IMR-90 (cell line): ENCODE measurements around the gene XPO4. TPM values are rescaled to one million over a fixed set of nuclear protein-coding genes. Genes with fewer than 3 reads are reported as not detected.
"Not testable (repeated sequence)": the region's sequence is repeated elsewhere in the genome, so short reads cannot be mapped to it uniquely, and the experiment has no call there.

Experiments
- ATAC-seq: fragments of 200-7000 bp; cut with Tn5 transposase; 2 replicates; pipeline ENCODE4 v1.9.1; 2020; ENCODE audit warnings: low read depth, mild to moderate bottlenecking, moderate library complexity
- BruUV-seq: library from RNA; stranded (reverse); fragments of 400-500 nt; replicated peaks from 2 replicates; lab custom pipeline; 2021; lab: Mats Ljungman, UMichigan
- CTCF ChIA-PET: fragments of 300-600 bp; formaldehyde crosslinking; extraction: SDS; loops from one replicate; lab custom pipeline; 2021; ENCODE audit warnings: antibody characterized with exemption; lab: Yijun Ruan, JAX
- POLR2A ChIA-PET: fragments of 300-600 bp; sonication (Branson Sonifier 250); formaldehyde crosslinking; loops from one replicate; lab custom pipeline; 2022; ENCODE audit warnings: antibody characterized with exemption; ENCODE audit not compliant: unreplicated experiment; lab: Charles Lee
- DNase-seq: peaks from one replicate; pipeline ENCODE4 v3.0.0; 2013
- H2AFZ ChIP-seq: replicated peaks from 2 replicates; pipeline ENCODE3; 2013; ENCODE audit warnings: low read length, mild to moderate bottlenecking; ENCODE audit not compliant: poor library complexity
- H2AK5ac ChIP-seq: 2 replicates; pipeline ENCODE4 v1.6.1; 2013; ENCODE audit warnings: low read depth, low read length, inconsistent platforms
- H2AK9ac ChIP-seq: replicated peaks from 2 replicates; pipeline ENCODE3; 2013; ENCODE audit warnings: mild to moderate bottlenecking, low read depth, low read length, moderate library complexity; ENCODE audit not compliant: poor library complexity
- H2BK120ac ChIP-seq: 2 replicates; pipeline ENCODE4 v1.6.1; 2013; ENCODE audit warnings: low read depth, low read length, inconsistent platforms
- H2BK15ac ChIP-seq: 3 replicates; pipeline ENCODE4 v1.6.1; 2013; ENCODE audit warnings: low read depth, low read length, inconsistent platforms
- H2BK20ac ChIP-seq: 2 replicates; pipeline ENCODE4 v1.6.1; 2013; ENCODE audit warnings: low read depth, mild to moderate bottlenecking, inconsistent platforms, low read length, moderate library complexity
- H2BK5ac ChIP-seq: 2 replicates; pipeline ENCODE4 v1.6.1; 2013; ENCODE audit warnings: mild to moderate bottlenecking, low read depth, low read length, inconsistent platforms; ENCODE audit not compliant: poor library complexity, severe bottlenecking
- H3K14ac ChIP-seq: replicated peaks from 2 replicates; pipeline ENCODE4 v1.6.1; 2013; ENCODE audit warnings: low read depth, low read length, inconsistent platforms
- H3K18ac ChIP-seq: 2 replicates; pipeline ENCODE4 v1.6.1; 2013; ENCODE audit warnings: low read depth, low read length, control low read depth
- H3K23ac ChIP-seq: 2 replicates; pipeline ENCODE4 v1.6.1; 2013; ENCODE audit warnings: low read depth, low read length, inconsistent platforms
- H3K27ac ChIP-seq: 2 replicates; pipeline ENCODE4 v1.5.1; 2013; ENCODE audit warnings: mild to moderate bottlenecking, control low read depth, low read length; ENCODE audit not compliant: insufficient read depth
- H3K27me3 ChIP-seq: 2 replicates; pipeline ENCODE4 v1.6.1; 2013; ENCODE audit warnings: low read length; ENCODE audit not compliant: control insufficient read depth, insufficient read depth
- H3K36me3 ChIP-seq: 2 replicates; pipeline ENCODE4 v1.6.1; 2013; ENCODE audit warnings: low read length, mixed read lengths; ENCODE audit not compliant: control insufficient read depth, insufficient read depth
- H3K4ac ChIP-seq: 2 replicates; pipeline ENCODE4 v1.6.1; 2013; ENCODE audit warnings: low read depth, low read length, inconsistent platforms
- H3K4me1 ChIP-seq: 2 replicates; pipeline ENCODE4 v1.6.1; 2013; ENCODE audit warnings: low read length, mixed read lengths; ENCODE audit not compliant: control insufficient read depth, insufficient read depth
- H3K4me2 ChIP-seq: 2 replicates; pipeline ENCODE4 v1.6.1; 2013; ENCODE audit warnings: low read depth, mild to moderate bottlenecking, control low read depth, low read length, moderate library complexity
- H3K4me3 ChIP-seq: 2 replicates; pipeline ENCODE4 v1.5.1; 2013; ENCODE audit warnings: low read depth, mild to moderate bottlenecking, control low read depth, low read length, moderate library complexity; ENCODE audit not compliant: insufficient read depth
- H3K56ac ChIP-seq: 2 replicates; pipeline ENCODE4 v1.6.1; 2013; ENCODE audit warnings: low read length, inconsistent platforms; ENCODE audit not compliant: insufficient read depth; ENCODE audit errors: extremely low read depth
- H3K79me1 ChIP-seq, 2 experiments: 2 replicates each; pipeline ENCODE4 v1.6.1; 2013; ENCODE audit warnings: low read length in 2 of 2, inconsistent platforms in 1 of 2, low read depth in 1 of 2
- H3K9ac ChIP-seq: 2 replicates; pipeline ENCODE4 v1.6.1; 2013; ENCODE audit warnings: low read depth, low read length, control low read depth
- H3K9me1 ChIP-seq: 2 replicates; pipeline ENCODE4 v1.6.1; 2013; ENCODE audit warnings: low read length, inconsistent platforms; ENCODE audit not compliant: insufficient read depth
- H3K9me3 ChIP-seq: 2 replicates; pipeline ENCODE4 v1.6.1; 2013; ENCODE audit warnings: low read length; ENCODE audit not compliant: control insufficient read depth, insufficient read depth
- H4K20me1 ChIP-seq: 2 replicates; pipeline ENCODE4 v1.6.1; 2013; ENCODE audit warnings: low read length, inconsistent platforms; ENCODE audit not compliant: insufficient read depth
- H4K5ac ChIP-seq: 2 replicates; pipeline ENCODE4 v1.6.1; 2013; ENCODE audit warnings: mild to moderate bottlenecking, low read depth, low read length, control low read depth
- H4K8ac ChIP-seq, 2 experiments: 2 replicates each; pipeline ENCODE4 v1.6.1; 2013; ENCODE audit warnings: low read depth in 2 of 2, low read length in 2 of 2, control low read depth in 1 of 2, inconsistent platforms in 1 of 2
- H4K91ac ChIP-seq: 2 replicates; pipeline ENCODE4 v1.6.1; 2013; ENCODE audit warnings: low read depth, low read length, inconsistent platforms; ENCODE audit not compliant: insufficient read depth
- POLR2A ChIP-seq: IDR thresholded peaks from 2 replicates; pipeline ENCODE4 v1.6.1; 2012; ENCODE audit warnings: mild to moderate bottlenecking, low read depth, low read length
- WGBS, 2 experiments: methylation state at CpG; one replicate each; pipeline versions ENCODE4 v1.1.5 to v1.1.7; 2013; ENCODE audit warnings: missing lambda C conversion rate in 2 of 2; ENCODE audit not compliant: insufficient read length in 1 of 2; ENCODE audit errors: extremely low coverage in 2 of 2; 5-methylcytosine and 5-hydroxymethylcytosine counted together
- dilution Hi-C: fragments of 300-500 bp; cut with HindIII; formaldehyde crosslinking; loops from one replicate; pipeline ENCODE4 v1.14.3; 2018; ENCODE audit warnings: low sequenced_read_pairs; ENCODE audit not compliant: unreplicated experiment
- in situ Hi-C: fragments of 300-500 bp; cut with MboI; formaldehyde crosslinking; loops from 3 replicates; pipeline ENCODE4 v1.14.3; 2019; ENCODE audit warnings: low sequenced_read_pairs, inconsistent platforms, mixed read lengths
- intact Hi-C: fragments of 100-400 bp; cut with micrococcal nuclease; formaldehyde crosslinking; loops from 2 replicates; pipeline ENCODE4 v1.10.0; 2022
- polyA plus RNA-seq, 3 experiments: library from polyadenylated mRNA; depleted of rRNA; stranded (reverse); fragments of >200 nt; gene quantifications; 2 replicates each; pipeline ENCODE4 v1.2.3, GENCODE V29; 2012; ENCODE audit warnings: low replicate concordance in 1 of 3
- total RNA-seq: library from RNA; depleted of rRNA; stranded (reverse); fragments of >200 nt; gene quantifications from 2 replicates; pipeline ENCODE4 v1.2.3, GENCODE V29; 2012

XPO4 gene
- total and polyA plus RNA-seq, 2 of the 4 experiments (the other 2 are of a cell fraction), result 5.0 to 21.1 TPM

DNA sequence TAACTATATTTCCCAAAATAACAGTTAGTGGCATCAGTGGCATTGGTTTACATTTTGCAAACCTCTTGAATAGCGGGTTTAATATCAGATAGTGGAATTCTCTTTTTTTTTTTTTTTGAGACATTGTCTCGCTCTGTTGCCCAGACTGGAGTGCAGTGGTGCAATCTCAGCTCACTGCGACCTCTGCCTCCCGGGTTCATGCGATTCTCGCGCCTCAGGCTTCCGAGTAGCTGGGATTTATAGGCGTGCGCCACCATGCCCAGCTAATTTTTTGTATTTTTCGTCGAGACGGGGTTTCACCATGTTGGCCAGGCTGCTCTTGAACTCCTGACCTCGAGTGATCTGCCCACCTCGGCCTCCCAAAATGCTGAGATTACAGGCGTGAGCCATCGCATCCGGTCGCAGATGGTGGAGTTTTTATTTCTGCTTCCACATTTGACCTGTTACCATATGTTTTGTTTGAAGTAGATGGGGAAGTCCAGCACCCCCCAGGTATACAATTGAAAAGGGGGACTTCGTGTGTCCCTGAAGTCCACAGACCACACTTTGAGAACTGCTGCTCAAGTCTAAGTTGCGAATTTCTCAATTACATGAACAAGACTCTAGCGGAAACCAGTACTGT is 40.5 kb upstream of the XPO4 start (continued):
- no peak for TF ChIP-seq POLR2A

- H3K9me1 ChIP-seq, H3K9me3 ChIP-seq, H2BK20ac ChIP-seq, H3K36me3 ChIP-seq, H3K27me3 ChIP-seq, CTCF ChIA-PET, H4K8ac ChIP-seq, H2BK15ac ChIP-seq, H3K23ac ChIP-seq, dilution Hi-C loops, BruUV-seq, POLR2A ChIA-PET, H2BK120ac ChIP-seq, H3K14ac ChIP-seq, H3K56ac ChIP-seq, H4K5ac ChIP-seq, H2AK9ac ChIP-seq, H2AFZ ChIP-seq, H3K79me1 ChIP-seq, H4K91ac ChIP-seq, H4K20me1 ChIP-seq, ATAC-seq, H3K27ac ChIP-seq, H3K9ac ChIP-seq, H3K18ac ChIP-seq, DNase-seq, H2BK5ac ChIP-seq, H3K4me3 ChIP-seq, H2AK5ac ChIP-seq, H3K4ac ChIP-seq: not testable (repeated sequence)
- in situ Hi-C loops, result loop anchor here (5.0 to 10.0 kb wide), 2 partner anchors 187 to 534 kb away; no protein-coding TSS in a partner anchor
- Histone ChIP-seq H3K4me2 (peak overlapping the region; percentile 4; the same call in 1 of the 2 replicates), H3K4me1 (peaks cover 13% of the 10 kb centered on the region)
- 100% methylated on average over 5 of the region's 10 CpGs; no CpG with 5 or more reads in 1 of the 2 experiments for WGBS, 2 experiments
- intact Hi-C loops, result loop anchor here (5.0 kb wide), 2 partner anchors 122 to 357 kb away; partner anchors contain the start of gene LATS2
These were observed 38.0 kb upstream of the XPO4 start for GRCh38 chr13:20940511-20940910.
